ENCODE data around the gene ANKRD55.

Gene ANKRD55

GRCh38 chr5:56072863-56073766 lies 160.0 kb downstream of the ANKRD55 start:
- no peak for DNase-seq

GRCh38 chr5:56071470-56071869 lies 161.7 kb downstream of the ANKRD55 start:
- no peak for DNase-seq

- no peak for DNase-seq
Measured at GRCh38 chr5:56070851-56071465, 162.2 kb downstream of the ANKRD55 start.

GRCh38 chr5:56069652-56070226 lies 163.4 kb downstream of the ANKRD55 start:
- no peak for DNase-seq

GRCh38 chr5:56066931-56067450 lies 166.1 kb downstream of the ANKRD55 start:
- no peak for DNase-seq

- no peak for DNase-seq
Measured at GRCh38 chr5:56064984-56065383, 168.1 kb downstream of the ANKRD55 start.

- DNase-seq: no peak
Measured at GRCh38 chr5:56060276-56061110, 172.6 kb downstream of the ANKRD55 start.

GRCh38 chr5:56059854-56060253 lies 173.3 kb downstream of the ANKRD55 start:
- no peak for DNase-seq

- DNase-seq: no peak
Measured at GRCh38 chr5:56056875-56057274, 176.3 kb downstream of the ANKRD55 start.

- DNase-seq: no peak
Measured at GRCh38 chr5:56055859-56056258, 177.3 kb downstream of the ANKRD55 start.

- DNase-seq: no peak
Measured at GRCh38 chr5:56055287-56055686, 177.8 kb downstream of the ANKRD55 start.

- no peak for DNase-seq
Measured at GRCh38 chr5:56054666-56055065, 178.5 kb downstream of the ANKRD55 start.

- DNase-seq: no peak
Measured at GRCh38 chr5:56053363-56053762, 179.8 kb downstream of the ANKRD55 start.

- DNase-seq: no peak
Measured at GRCh38 chr5:56052735-56053134, 180.4 kb downstream of the ANKRD55 start.

- DNase-seq: no peak
Measured at GRCh38 chr5:56050551-56051255, 182.4 kb downstream of the ANKRD55 start.
